HG03095 (cell line): Measurements from ENCODE around the gene RHBDD2.
"Not testable (repeated sequence)": the region's sequence is repeated elsewhere in the genome, so short reads cannot be mapped to it uniquely, and the experiment has no call there.

Source experiments
- ATAC-seq: cut with Tn5 transposase; IDR thresholded peaks from one replicate; pipeline ENCODE4 v1.9.1; 2021; ENCODE audit warnings: moderate library complexity; ENCODE audit not compliant: unreplicated experiment

The RHBDD2 gene

GRCh38 chr7:75866114-75866488 is 12.7 kb upstream of the RHBDD2 start:
- ATAC-seq = no peak

GRCh38 chr7:75866489-75867389 is 12.1 kb upstream of the RHBDD2 start:
- ATAC-seq = no peak

GRCh38 chr7:75867390-75867717 is 11.5 kb upstream of the RHBDD2 start:
- ATAC-seq = no peak

GRCh38 chr7:75868153-75868552 is 10.7 kb upstream of the RHBDD2 start:
- ATAC-seq = no peak

- ATAC-seq = no peak
Measured at GRCh38 chr7:75869776-75870379, 9.0 kb upstream of the RHBDD2 start.

- ATAC-seq = no peak
Measured at GRCh38 chr7:75870557-75871161, 8.2 kb upstream of the RHBDD2 start.

GRCh38 chr7:75872073-75872782 is 6.6 kb upstream of the RHBDD2 start:
- no peak for ATAC-seq

- ATAC-seq = not testable (repeated sequence)
Measured at GRCh38 chr7:75874180-75874579, 4.7 kb upstream of the RHBDD2 start.

- ATAC-seq = no peak
Measured at GRCh38 chr7:75875113-75876080, 3.4 kb upstream of the RHBDD2 start.

- ATAC-seq = no peak
Measured at GRCh38 chr7:75876126-75876881, 2.5 kb upstream of the RHBDD2 start.

GRCh38 chr7:75878312-75878768 is 494 bp upstream of the RHBDD2 start:
- peak; percentile 24 for ATAC-seq

- ATAC-seq = no peak
Measured at GRCh38 chr7:75879771-75880184, 944 bp downstream of the RHBDD2 start.

GRCh38 chr7:75880242-75880641 is 1.4 kb downstream of the RHBDD2 start:
- no peak for ATAC-seq

- ATAC-seq = no peak
Measured at GRCh38 chr7:75881436-75882095, 2.7 kb downstream of the RHBDD2 start.

GRCh38 chr7:75883265-75883824 is 4.5 kb downstream of the RHBDD2 start:
- ATAC-seq = not testable (repeated sequence)

GRCh38 chr7:75884476-75884875 is 5.6 kb downstream of the RHBDD2 start:
- no peak for ATAC-seq

GRCh38 chr7:75885036-75885435 is 6.2 kb downstream of the RHBDD2 start:
- ATAC-seq = no peak

GRCh38 chr7:75887669-75888369 is 9.0 kb downstream of the RHBDD2 start:
- no peak for ATAC-seq
